HG03175 (cell line): ENCODE measurements around the gene MYO6.
"Not testable (repeated sequence)": the region's sequence is repeated elsewhere in the genome, so short reads cannot be mapped to it uniquely, and the experiment has no call there.

ENCODE experiments used
- ATAC-seq: cut with Tn5 transposase; IDR thresholded peaks from one replicate; pipeline ENCODE4 v1.9.1; 2021; ENCODE audit warnings: mild to moderate bottlenecking, moderate library complexity; ENCODE audit not compliant: unreplicated experiment

The MYO6 gene

GRCh38 chr6:75748743-75749538 lies at the start of gene MYO6:
Gene MYO6 (plus strand): TSS chr6:75749239. CDS start chr6:75817548, 68,309 bp downstream.
- ATAC-seq: peak; percentile 68

GRCh38 chr6:75708334-75708733 lies 40.7 kb upstream of the MYO6 start:
- ATAC-seq: not testable (repeated sequence)

DNA sequence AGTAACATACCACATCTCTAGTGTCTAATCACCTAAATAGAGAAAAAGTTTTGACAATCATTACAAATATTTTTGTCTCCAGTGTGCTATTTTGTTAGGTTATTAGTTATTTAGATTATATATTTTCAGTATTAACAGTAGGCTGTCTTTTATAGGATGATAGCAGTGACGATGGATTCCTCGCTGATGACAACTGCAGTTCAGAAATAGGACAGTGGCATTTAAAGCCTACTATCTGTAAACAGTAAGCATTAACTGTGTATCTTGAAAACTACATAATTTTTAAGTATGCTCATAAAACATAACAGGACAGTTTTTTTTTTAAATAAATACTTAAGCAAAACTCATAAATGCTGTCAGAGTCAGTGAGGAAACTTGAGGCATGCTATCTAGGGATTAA lies 37.9 kb upstream of the MYO6 start:
- ATAC-seq: no peak

DNA sequence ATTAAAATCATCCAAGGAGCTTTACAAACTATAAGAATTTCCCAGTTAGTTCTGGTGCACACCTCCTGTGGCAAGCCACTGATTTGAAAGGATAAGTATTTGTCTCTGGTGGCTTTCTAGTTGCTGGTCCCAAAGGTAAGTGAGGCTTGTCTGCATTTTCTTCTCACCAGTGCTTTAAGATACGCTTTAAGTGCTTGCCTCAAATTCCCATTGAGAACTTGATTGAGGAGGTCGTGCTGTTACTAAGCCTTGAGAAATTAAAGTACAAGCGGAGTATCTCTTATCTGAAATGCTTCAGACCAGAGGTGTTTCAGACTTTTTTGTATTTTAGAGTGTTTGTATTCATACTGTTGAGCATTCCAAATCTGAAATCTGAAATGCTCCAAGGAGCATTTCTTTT lies 29.9 kb upstream of the MYO6 start:
- ATAC-seq: no peak

- no peak for ATAC-seq
Measured at GRCh38 chr6:75723382-75723781, 25.7 kb upstream of the MYO6 start.

DNA sequence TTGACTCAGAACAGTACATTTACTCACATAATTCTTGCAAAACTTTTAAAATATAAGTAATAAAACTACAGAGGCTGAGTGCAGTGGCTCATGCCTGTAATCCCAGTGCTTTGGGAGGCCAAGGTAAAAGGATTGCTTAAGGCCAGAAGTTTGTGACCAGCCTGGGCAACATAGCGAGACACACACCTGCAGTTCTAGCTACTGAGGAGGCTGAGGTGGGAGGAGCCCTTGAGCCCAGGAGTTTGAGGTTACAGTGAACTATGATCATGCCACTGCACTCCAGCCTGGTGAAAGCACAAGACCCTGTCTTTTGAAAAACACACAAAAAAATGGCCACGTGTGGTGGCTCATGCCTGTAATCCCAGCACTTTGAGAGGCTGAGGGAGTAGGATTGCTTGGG lies 21.8 kb upstream of the MYO6 start:
- ATAC-seq: no peak

- not testable (repeated sequence) for ATAC-seq
Measured at GRCh38 chr6:75731029-75731428, 18.0 kb upstream of the MYO6 start.

GRCh38 chr6:75735491-75736186 lies 13.4 kb upstream of the MYO6 start:
- ATAC-seq: peak; percentile 98

GRCh38 chr6:75743971-75744370 lies 5.1 kb upstream of the MYO6 start:
- ATAC-seq: no peak

DNA sequence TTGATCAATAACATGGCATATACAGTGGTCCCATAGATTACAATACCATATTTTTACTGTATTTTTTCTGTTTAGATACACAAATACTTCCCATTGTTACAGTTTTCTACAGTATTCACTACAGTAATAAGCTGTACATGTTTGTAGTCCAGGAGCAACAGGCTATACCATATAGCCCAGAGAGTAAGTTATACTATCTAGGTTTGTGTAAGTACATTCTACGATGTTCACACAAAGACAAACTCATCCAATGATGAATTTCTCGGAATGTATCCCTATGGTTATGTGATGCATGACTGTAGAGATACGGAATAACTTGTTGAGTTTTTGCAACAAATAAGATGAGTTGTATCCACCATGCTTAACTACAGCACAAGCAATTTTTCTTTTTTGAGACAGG lies 3.6 kb upstream of the MYO6 start:
- ATAC-seq: no peak

DNA sequence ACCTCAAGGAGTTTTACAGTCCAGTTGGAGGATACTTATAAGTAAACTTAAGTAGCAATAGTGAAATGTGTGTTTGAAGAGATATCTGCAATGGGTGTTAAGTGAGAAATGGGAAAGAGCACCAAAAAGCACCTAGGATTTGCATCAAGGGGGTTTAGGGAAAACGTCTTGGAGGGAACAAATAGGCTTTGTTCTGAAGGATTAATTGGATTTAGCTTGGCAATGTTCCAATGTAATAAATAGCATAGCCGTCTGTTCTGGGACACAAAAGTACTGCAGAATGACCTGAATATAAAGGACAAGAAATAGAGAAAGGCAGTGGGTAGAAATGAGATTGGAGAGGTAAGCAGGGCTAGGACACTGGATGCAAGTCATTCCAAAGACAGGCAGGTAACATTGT lies 2.8 kb upstream of the MYO6 start:
- no peak for ATAC-seq

GRCh38 chr6:75747152-75747992 lies 1.7 kb upstream of the MYO6 start:
- no peak for ATAC-seq

- peak; percentile 12 for ATAC-seq
Measured at GRCh38 chr6:75748003-75748742, 866 bp upstream of the MYO6 start.

- no peak for ATAC-seq
Measured at GRCh38 chr6:75751443-75751842, 2.4 kb downstream of the MYO6 start.

DNA sequence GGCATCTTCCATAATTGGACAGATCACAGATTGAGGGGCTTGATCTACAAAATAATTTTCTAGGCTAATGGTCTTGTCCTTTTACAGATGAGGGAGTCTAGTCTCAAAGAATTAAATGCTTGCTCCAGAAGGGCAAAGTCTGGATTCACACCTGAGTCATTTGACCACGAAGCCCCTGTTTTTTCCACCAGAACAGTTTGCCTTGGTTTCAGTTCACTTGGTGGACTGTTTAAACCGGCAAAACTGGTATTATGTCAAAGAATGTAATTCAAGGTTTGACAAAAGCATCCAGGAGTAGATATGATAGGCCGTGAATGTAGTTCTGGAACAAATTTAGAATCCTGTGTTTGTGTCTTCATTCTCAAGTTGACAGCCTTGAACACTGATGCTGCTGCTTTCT lies 3.3 kb downstream of the MYO6 start:
- no peak for ATAC-seq

GRCh38 chr6:75755704-75756103 lies 6.7 kb downstream of the MYO6 start:
- no peak for ATAC-seq

GRCh38 chr6:75757295-75757694 lies 8.3 kb downstream of the MYO6 start:
- ATAC-seq: no peak

DNA sequence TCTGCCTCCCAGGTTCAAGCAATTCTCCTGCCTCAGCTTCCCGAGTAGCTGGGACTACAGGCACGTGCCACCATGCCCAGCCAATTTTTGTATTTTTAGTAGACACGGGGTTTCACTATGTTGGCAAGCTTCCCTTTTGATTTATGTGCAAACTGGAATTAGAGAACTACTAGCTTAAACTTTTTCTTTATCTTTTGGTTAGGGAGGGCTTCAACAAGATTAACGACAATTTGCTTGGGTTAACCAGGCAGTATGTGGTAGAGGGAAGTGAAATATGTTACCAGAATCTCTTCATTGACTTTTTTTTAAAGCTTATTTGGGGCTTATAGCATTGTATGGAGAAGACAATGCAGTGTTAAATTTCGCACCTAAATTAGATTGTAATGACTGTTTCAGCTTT lies 9.0 kb downstream of the MYO6 start:
- ATAC-seq: no peak

DNA sequence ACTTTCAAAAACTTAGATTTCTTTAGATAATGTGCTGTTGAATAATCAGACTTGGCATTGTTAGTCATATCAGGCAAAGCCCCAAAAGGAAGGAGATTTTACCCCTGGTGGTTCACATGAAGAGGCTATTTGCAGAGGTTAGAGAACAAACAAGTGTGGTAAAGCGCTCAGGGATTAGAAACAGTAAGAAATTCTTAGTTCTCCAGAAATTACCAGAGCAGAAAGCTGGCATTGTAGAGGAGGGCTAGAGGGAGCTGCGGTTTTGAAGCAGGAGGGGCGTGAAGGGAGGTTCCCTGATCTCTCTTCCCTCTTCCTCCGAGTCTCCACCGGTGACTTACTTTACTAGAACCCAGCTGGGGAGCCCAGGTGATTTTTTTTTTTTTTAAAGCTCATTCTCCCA lies 10.2 kb downstream of the MYO6 start:
- no peak for ATAC-seq

DNA sequence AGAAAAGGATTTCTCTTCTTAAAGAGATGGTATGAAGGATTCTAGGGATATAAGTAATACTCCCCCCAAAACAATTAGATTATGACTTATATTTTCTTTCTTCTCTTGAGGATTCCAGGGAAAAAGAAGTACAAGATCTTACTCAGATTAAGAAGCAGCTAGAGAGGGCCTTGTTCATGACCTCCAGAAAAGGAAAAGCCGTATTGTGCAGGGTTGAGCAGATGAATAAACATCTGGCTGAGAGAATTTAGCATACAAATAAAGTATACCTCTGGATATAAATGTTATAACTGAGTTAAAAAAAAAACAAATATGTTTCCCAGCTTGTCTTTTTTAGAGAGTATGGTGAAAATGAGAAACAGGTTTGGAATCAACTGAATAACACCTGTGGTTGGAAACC lies 11.3 kb downstream of the MYO6 start:
- ATAC-seq: no peak

- ATAC-seq: no peak
Measured at GRCh38 chr6:75761489-75761888, 12.4 kb downstream of the MYO6 start.
